Measurements from ENCODE around the gene PNPLA7.
"Not testable (repeated sequence)": the region's sequence is repeated elsewhere in the genome, so short reads cannot be mapped to it uniquely, and the experiment has no call there.

Gene PNPLA7

DNA sequence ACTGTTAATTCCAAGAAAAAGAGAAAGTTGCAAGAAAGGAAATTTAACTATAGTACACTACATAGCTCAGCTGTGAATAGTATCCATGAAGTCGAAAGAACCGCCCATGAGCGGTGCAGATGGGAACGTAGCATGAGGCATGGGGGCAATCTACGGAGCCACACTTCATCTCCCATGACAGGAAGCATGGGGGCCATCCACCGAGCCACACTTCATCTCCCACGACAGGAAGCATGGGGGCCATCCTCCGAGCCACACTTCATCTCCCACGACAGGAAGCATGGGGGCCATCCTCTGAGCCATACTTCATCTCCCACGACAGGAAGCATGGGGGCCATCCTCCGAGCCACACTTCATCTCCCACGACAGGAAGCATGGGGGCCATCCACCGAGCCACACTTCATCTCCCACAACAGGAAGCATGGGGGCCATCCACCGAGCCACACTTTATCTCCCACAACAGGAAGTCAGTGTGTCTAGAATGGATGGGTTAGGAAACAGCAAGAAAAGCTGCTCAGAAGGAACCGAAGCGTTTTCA lies 13.5 kb downstream of the PNPLA7 start:
- DNase-seq = peak; percentile 18

DNA sequence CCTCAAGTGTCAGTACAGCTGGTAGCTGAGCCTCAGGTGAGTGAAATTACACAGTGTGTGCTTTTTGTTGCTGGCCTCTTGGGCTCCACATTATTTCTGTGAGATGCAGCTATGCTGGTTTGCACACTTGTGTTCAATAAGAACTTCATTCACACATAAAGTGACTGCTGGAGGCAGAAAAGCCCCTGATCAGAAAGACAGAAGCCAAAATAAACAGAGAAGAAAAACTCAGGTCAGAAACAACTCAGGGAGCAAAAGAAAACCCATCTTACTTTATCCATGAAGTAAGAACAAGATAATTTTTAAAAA lies 15.1 kb downstream of the PNPLA7 start:
- DNase-seq = no peak

DNA sequence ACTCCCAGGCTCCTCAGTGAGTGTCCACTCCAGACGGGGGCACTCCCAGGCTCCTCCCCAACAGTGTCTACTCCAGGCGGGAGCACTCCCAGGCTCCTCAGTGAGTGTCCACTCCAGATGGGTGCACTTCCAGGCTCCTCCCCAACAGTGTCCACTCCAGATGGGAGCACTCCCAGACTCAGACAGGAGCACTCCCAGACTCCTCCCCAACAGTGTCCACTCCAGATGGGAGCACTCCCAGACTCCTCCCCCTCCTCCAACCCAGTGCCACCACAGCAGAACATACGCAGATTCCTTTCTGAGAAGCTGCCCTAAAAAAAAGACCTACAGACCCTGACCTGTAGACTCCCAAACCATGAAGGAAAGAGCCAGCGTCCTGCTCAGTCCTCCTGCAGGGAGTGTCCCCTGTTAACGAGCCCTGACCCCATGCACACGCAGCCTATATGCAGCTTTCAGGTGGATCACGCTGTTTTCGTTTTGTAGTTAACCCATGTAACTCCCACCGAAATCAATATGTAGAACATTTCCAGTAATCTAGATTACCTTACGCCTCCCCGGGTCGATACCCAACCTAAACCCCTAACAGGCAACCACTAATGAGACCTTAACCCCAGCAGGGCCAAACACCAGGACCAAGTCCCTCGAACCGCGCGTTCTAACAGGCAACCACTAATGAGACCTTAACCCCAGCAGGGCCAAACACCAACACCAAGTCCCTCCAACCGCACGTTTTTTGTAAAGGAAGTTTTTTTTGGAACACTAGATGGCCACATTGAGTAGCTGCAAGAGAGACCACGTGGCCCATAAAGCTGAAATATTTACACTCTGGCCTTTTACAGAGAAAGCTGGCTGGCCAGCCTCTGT lies 15.7 kb downstream of the PNPLA7 start:
- DNase-seq = peak; percentile 32

DNA sequence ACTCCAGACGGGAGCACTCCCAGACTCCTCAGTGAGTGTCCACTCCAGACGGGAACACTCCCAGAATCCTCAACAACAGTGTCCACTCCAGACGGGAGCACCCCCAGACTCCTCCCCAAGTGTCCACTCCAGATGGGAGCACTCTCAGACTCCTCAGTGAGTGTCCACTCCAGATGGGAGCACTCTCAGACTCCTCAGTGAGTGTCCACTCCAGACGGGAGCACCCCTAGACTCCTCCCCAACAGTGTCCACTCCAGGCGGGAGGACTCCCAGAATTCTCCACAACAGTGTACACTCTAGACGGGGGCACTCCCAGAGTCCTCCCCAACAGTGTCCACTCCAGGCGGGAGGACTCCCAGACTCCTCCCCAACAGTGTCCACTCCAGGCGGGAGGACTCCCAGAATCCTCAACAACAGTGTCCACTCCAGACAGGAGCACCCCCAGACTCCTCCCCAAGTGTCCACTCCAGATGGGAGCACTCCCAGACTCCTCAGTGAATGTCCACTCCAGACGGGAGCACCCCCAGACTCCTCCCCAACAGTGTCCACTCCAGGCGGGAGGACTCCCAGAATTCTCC lies 17.2 kb downstream of the PNPLA7 start:
- not testable (repeated sequence) for DNase-seq

DNA sequence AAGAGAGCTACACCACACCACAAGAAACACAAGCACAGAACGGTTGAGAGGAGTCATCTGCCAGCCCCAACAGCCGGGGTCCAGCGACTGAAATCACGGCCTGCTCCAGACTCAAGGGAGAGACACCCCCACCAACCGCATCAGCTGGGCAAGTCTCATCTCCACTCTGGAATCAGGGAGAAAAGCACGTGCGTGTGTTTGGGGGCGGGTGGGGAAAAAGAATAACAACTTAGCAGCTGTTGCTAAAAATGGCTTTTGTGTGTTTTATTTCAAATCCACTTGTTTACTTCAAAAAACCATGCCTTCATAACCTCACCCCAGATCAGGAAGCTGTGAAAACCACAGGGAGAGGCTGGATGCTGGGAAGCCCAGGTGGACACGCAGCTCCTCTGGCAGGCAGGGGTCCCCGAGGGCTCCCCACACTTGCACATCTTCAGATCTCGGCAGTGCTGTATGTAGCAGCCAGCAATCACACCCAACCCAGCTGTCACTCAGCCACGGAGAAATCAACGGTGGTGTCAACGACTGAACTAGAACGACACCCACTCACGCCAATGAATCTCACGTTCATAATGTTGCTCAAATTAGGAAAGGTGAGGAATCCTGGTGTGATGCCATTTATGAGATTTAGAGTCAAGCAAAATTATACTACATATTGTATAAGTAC lies 19.0 kb downstream of the PNPLA7 start:
- DNase-seq = no peak

DNA sequence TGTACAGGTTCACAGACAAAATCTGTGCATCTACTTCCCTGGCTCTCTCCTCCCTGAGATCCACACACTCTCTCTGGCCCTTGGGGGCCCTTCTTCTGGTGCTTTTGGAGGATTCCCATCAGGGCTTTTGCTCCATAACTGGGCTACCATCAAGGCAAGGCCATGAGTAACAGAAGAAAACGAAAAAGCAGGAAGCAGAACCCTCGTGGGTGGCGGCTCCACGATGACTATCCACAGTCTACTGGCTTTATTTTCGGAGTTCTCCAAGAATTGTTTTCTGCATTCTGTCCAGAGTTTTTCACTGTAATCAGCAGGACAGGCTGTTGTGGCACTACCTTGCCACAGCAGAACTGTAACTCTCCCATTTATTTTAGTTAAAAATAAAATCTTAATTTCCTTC lies 19.9 kb downstream of the PNPLA7 start:
- DNase-seq = no peak

DNA sequence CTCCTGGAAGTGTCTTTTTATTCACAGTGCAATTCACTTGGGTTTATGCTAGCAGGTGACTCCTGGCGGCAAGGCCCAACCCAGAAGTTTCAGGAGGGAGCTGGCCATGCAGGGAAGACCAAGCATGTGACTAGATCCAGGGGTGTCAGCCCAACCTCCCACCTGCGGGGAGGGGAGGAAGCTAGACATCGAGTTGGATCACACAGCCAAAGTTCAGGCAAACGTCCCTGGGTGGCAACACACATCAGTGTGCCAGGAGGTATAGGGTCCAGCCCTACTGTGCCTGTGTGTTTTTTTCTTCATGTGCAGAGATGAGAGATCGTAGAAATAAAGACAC lies 25.3 kb downstream of the PNPLA7 start:
- DNase-seq = no peak

DNA sequence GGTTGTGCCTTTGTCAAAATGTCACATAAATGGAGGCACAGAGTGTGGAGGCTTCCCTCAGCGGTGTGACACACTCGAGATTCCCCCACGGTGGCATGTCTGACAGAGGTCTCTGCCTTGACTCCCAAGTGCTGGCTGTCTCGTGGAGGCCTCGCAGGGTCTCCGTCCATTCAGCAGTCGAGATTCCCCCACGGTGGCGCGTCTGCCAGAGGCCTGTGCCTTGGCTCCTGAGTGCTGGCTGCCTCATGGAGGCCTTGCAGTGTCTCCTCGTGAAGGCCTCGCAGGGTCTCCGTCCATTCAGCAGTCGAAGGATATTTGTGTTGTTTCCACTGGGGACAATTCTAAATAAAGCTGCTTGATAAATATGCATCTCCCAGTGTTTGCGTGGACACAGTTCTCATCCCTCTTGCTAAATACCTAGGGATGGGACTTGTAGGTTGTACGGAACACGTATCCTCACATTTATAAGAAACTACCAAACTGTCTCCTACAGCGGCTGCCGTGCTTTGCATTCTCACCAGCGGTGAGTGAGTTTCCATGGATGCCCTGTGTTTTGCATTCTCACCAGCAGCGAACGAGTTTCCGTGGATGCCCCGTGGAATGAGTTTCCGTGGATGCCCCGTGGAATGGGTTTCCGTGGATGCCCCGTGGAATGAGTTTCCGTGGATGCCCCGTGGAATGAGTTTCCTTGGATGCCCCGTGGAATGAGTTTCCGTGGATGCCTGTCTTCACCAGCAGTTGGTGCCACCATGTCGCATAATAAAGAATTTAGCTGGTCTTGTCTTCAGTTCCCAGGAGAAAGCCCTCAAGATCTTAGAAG lies 25.8 kb downstream of the PNPLA7 start:
- no peak for DNase-seq

DNA sequence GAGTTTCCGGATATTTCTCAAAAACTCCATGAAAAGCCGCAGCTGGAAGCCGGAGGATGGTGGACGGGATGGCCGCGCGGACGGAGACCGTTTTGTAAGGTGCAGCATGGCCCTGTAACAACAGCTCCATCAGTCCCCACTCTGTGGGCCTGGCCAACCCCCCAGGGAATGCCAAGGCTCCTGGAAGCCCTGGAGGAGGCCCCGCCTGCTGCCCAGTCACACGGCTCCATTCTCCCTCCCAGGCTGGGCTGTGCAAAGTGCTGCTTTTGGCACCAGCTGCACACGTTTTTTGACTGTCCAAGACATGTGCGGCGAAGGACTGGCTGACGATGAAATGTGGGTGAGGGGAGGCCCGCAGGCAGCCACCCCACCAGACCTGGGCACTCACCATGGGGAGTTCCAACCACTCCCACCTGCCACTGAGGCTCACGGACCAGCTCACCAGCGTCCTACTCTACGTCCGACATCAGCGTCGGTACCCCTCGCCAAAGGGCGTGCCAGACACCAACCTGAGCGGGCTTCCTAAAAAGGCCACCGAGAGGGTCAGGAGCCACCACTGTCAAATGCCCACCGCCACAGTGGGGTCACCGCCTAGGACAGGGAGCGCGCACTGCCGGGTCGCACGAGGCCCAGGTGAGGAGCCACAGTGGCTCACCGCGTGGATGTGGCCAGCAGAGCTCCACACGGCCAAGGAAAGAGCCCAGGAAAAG lies 27.3 kb downstream of the PNPLA7 start:
- DNase-seq = no peak

DNA sequence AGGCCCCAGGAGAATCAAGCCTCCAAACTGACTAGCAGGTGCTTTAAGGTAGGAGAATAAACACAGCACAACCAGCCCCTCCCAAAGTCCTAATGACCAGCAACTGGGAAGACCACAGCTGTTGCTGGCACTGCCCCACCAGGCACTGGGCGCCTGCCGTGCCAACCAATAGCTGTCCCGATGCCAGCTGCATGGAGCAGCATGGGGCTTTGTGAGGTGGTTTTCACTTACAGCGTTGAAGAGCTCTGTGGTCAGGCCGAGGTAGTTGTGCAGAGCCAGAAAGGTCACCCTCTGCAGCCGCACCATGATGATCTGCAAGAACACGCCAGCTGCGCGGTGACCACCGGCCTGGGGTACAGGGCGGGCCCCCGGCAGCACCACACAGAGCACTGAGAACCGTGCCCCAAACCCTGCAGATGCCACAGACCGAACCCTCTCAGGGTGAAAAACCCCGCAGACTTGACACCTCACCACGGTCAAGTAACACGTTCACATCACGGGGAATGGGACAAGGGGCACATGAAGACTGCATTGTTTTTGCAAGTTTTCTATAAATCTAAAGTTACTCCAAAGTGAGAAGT lies 28.7 kb downstream of the PNPLA7 start:
- DNase-seq = no peak

DNA sequence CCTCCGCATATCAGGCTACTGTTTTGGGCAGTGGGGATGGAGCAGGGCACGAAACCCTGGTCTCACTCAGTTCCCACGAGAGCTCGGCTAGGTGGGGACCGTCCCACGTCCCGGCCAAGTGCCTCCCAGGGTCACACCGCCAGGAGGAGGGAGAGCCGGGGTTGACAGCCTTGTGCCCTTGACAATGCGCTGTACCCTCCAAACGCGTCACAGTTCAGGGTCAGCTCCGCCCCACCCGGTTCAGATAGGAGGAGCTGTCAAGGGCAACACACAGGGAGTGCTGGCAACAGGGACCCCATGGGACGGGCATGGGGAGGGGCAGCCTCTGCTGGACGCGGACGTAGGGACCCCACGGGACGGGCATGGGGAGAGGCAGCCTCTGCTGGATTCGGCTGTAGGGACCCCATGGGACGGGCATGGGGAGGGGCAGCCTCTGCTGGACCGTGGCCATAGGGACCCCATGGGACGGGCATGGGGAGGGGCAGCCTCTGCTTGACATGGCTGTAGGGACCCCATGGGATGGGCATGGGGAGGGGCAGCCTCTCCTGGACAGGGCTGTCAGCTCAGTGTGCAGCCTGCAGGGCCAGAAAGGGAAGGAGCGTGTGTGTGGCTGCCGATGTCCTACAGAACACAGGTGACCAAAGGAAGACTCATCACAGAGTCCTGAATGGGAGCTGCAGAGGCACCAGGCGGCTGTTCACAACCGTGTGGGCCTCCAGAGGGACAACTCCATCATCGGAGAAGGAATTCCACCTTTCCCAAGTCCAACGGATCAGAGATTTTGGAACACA lies 29.4 kb downstream of the PNPLA7 start:
- no peak for DNase-seq

DNA sequence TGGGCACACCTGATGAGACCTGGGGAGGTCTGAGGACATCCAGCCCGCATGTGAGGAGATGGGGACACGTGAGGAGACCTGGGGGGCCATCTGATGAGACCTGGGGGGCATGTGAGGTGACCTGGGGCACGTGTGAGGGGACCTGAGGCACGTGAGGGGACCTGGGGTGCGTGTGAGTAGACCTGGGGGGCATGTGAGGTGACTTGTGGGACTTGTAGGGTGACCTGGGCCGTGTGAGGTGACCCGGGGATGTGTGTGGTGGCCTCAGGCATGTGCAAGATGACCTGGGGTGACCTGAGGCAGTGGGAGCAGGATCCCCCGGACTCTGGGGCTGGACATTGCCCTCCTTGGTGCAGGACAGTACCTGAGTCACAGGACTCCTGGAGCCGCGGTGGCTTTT lies 30.6 kb downstream of the PNPLA7 start:
- DNase-seq = no peak

DNA sequence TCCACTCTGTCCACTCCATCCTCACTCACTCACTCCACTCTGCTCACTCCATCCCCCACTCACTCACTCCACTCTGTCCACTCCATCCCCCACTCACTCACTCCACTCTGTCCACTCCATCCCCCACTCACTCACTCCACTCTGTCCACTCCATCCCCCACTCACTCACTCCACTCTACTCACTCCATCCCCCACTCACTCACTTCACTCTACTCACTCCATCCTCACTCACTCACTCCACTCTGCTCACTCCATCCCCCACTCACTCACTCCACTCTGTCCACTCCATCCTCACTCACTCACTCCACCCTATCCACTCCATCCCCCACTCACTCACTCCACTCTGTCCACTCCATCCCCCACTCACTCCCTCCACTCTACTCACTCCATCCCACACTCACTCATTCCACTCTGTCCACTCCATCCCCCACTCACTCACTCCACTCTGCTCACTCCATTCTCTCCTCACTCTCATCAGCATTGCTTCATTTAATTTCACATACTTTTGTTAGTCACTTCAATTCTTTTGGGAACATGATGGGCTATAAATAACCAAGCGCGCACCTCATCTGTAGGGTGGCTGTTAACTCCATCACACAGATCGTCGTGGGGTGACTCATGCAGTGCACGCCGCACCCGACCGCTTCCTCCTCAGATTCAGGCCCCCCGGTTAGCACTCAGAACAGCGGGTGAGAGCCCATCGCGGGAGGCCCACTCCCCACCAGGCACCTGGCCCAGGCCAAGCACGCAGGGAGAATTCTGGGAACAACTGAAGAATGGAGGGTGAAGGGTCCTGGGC lies 31.3 kb downstream of the PNPLA7 start:
- DNase-seq = not testable (repeated sequence)

DNA sequence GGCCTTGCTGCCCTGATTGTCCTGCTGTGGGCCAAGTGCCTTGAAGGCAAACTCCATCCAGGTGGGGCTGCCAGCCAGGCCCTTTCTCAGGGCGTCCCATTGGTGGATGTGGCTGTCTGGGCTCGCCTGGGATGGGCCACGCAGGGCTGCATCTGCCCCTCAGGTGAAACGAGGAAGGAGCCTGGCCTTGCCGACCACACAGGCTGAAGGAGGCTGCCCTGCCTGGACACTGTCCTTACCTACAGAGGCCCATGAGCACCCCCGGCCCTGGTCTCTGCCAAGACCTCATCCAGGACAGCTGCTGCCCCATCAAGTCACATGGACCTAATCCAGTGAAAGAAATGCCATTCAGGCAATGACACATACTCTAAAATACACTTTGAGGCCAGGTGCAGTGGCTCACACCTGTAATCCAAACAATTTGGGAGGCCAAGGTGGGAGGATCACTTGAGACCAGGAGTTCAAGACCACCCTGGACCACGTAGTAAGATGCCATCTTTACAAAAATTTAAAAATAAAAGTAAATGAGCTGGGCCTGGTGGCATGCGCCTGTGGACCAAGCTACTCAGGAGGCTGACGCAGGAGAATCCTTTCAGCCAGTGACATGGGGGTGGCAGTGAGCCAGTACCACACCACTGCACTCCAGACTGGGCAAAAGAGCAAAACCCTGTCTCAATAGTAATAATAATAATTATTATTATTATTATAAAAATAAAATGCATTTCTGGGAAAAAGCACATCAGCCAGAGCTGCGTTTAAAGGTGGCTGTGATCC lies 33.9 kb downstream of the PNPLA7 start:
- DNase-seq = no peak

DNA sequence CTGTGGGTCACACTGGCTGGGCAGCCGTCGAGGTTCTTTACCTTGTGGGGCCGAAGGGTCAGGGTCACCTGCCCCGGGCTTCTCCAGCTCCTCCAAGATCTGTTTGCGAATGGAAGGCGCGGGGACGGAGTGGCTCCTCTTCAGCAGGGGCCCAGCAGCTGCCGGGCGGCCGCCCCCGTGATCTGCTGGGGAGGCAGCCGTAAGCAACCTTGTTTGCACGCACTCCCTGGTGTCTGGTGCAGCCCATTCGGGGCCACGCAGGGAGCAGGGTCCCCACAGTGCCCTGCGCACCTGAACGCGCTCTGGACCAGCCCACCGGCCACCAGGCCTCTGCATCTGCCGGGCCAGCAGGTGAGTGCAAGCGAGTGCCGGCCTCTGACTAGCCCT lies 34.9 kb downstream of the PNPLA7 start:
- DNase-seq = no peak

DNA sequence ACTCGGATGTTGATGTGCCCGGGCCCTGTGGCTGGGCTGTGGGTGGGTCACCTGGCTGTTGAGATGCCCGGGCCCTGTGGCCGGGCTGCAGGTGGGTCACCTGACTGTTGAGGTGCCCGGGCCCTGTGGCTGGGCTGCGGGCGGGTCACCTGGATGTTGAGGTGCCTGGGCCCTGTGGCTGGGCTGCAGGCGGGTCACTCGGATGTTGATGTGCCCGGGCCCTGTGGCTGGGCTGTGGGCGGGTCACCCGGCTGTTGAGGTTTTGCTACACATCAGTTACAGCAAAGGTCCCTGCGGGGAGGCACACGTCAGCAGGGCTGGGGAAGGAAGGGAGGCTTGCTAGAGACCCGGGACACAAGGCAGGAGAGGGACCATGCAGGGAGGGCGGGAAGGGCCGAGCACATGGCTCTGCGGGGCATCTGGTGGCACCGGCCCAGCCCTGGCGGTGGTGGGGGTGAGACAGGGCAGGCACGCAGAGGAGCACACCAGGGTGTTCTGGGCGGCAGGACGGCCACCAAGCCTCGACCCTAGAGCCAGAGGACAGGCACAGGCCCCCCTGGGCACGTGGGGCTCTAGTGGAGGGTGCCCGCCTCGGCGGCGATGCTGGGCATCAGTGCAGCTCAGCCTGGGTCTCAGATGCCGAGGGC lies 35.4 kb downstream of the PNPLA7 start:
- no peak for DNase-seq

DNA sequence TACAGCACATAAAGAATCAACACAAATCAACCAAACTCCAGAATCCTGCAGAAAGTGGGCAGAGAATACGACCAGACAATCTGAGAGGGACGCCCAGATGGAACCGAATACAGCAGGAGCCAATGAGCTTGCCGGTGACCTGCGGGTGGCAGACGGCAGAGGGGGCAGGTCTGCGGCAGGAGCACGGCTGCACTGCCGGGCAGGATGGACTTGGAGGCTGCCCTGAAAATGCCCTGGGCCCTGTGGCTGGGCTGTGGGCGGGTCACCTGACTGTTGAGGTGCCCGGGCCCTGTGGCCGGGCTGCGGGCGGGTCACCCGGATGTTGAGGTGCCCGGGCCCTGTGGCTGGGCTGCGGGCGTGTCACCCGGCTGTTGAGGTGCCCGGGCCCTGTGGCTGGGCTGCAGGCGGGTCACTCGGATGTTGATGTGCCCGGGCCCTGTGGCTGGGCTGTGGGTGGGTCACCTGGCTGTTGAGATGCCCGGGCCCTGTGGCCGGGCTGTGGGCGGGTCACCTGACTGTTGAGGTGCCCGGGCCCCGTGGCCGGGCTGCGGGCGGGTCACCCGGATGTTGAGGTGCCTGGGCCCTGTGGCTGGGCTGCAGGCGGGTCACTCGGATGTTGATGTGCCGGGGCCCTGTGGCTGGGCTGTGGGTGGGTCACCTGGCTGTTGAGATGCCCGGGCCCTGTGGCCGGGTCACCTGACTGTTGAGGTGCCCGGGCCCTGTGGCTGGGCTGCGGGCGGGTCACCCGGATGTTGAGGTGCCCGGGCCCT lies 36.2 kb downstream of the PNPLA7 start:
- not testable (repeated sequence) for DNase-seq

DNA sequence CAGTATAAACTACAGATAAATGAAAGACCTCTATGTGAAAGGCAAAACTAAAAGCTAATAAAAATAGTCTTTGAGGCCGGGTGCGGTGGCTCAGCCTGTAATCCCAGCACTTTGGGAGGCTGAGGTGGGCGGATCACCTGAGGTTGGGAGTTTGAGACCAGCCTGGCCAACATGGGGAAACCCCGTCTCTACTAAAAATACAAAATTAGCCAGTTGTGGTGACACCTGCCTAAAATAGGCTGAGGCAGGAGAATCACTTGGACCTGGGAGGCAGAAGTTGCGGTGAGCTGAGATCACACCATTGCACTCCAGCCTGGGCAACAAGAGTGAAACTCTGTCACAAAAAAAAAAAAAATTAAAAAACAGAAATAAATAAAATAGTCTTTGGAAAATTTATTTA lies 37.1 kb downstream of the PNPLA7 start:
- DNase-seq = not testable (repeated sequence)

All from stimulated activated CD4-positive, alpha-beta T cell treated with anti-CD3 and anti-CD28 coated beads, Interleukin-15, amount 100 ng/mL, for 24 hours (primary cell).